OCI-LY3 (cell line): Measurements from ENCODE around the gene MARK2.

ENCODE experiments used
- CTCF ChIP-seq: fragments of 200-600, 300-600 bp; sonication (generic); IDR thresholded peaks from 2 replicates; pipeline ENCODE4 v1.5.1; 2014; ENCODE audit warnings: antibody characterized with exemption, low read length, low read depth
- EZH2phosphoT487 ChIP-seq: fragments of 200-600 bp; shearing (Covaris generic); IDR thresholded peaks from 2 replicates; pipeline ENCODE4 v1.6.1; 2018; ENCODE audit warnings: antibody characterized with exemption, mixed run types, low read depth

GRCh38 chr11:63832336-63832735 is 6.6 kb upstream of the MARK2 start:
- no peak for TF ChIP-seq CTCF
- TF ChIP-seq EZH2phosphoT487: no peak
